ENCODE measurements around the gene RIT1. TPM values are rescaled to one million over a fixed set of nuclear protein-coding genes. Genes with fewer than 3 reads are reported as not detected.

The RIT1 gene
- total and polyA plus RNA-seq, 2 of the 8 experiments (the other 6 are each of a cell fraction or from before 2014, with no cell fraction given) = 25.3 to 26.8 TPM

- TF ChIP-seq ATF2 (IDR thresholded peaks at IDR 0.05; ENCODE audit: low read length) = no peak
- TF ChIP-seq ZNF274 (IDR thresholded peaks at IDR 0.05; ENCODE audit: borderline replicate concordance, extremely low read depth, low read length) = no peak
- no peak for TF ChIP-seq USF2 (IDR thresholded peaks at IDR 0.05; ENCODE audit: low read length)
Observed at GRCh38 chr1:155932081-155932480, 20.9 kb upstream of the RIT1 start (continued).
